Measurements from ENCODE around the gene ZFP30.

- no peak for TF ChIP-seq TAF1 (IDR thresholded peaks at IDR 0.05; ENCODE audit: low read depth, low read length)
- TF ChIP-seq POLR2AphosphoS5 (IDR thresholded peaks at IDR 0.05; ENCODE audit: low read depth, low read length): no peak
- no peak for TF ChIP-seq POLR2A (IDR thresholded peaks at IDR 0.05; ENCODE audit: low read depth, low read length)
- no peak for TF ChIP-seq PAX5 (IDR thresholded peaks at IDR 0.05; ENCODE audit: insufficient read depth, low read length, severe bottlenecking)
- no peak for TF ChIP-seq SPI1 (IDR thresholded peaks at IDR 0.05; ENCODE audit: low read depth, low read length)
- TF ChIP-seq POU2F2 (IDR thresholded peaks at IDR 0.05; ENCODE audit: low read depth, low read length): no peak
Observed at GRCh38 chr19:37691881-37692504, 36.7 kb upstream of the ZFP30 start.

All from GM12891 (cell line).